DND-41 (cell line): ENCODE results near the gene DNPH1.

ENCODE experiments used
- ATAC-seq: fragments of 200-7000 bp; cut with Tn5 transposase; 3 replicates; pipeline ENCODE4 v1.9.1; 2021; ENCODE audit warnings: low read depth; ENCODE audit not compliant: insufficient read depth
- DNase-seq: peaks from one replicate; pipeline ENCODE4 v3.0.0-alpha.2; 2020
- H2AFZ ChIP-seq: 2 replicates; pipeline ENCODE4 v1.6.0; 2012; ENCODE audit warnings: low read depth, low read length
- H3K27ac ChIP-seq: 2 replicates; pipeline ENCODE4 v1.5.1; 2012; ENCODE audit warnings: low read length, inconsistent platforms
- H3K27me3 ChIP-seq: fragments of 200-600 bp; sonication (generic); 2 replicates; pipeline ENCODE4 v1.6.0; 2012; ENCODE audit warnings: low read length, mild to moderate bottlenecking, inconsistent platforms; ENCODE audit not compliant: insufficient read depth, poor library complexity
- H3K36me3 ChIP-seq: 2 replicates; pipeline ENCODE4 v1.5.1; 2012; ENCODE audit warnings: low read length, inconsistent platforms; ENCODE audit not compliant: insufficient read depth
- H3K4me1 ChIP-seq: 2 replicates; pipeline ENCODE4 v1.5.1; 2012; ENCODE audit warnings: mild to moderate bottlenecking, low read length; ENCODE audit not compliant: insufficient read depth
- H3K4me2 ChIP-seq: 2 replicates; pipeline ENCODE4 v1.6.0; 2012; ENCODE audit warnings: mild to moderate bottlenecking, moderate library complexity, low read length, inconsistent platforms; ENCODE audit not compliant: insufficient read depth
- H3K4me3 ChIP-seq, 2 experiments: fragments of 200-600 bp in 1 of 2; shearing (Covaris generic) in 1 of 2; 2 replicates each; pipeline ENCODE4 v1.5.1; 2012 to 2016; ENCODE audit warnings: inconsistent platforms in 2 of 2, low read length in 2 of 2, mild to moderate bottlenecking in 2 of 2, low read depth in 1 of 2, moderate library complexity in 1 of 2
- H3K79me2 ChIP-seq: 2 replicates; pipeline ENCODE4 v1.6.0; 2012; ENCODE audit warnings: low read length, inconsistent platforms; ENCODE audit not compliant: insufficient read depth
- H3K9ac ChIP-seq: 2 replicates; pipeline ENCODE4 v1.6.0; 2012; ENCODE audit warnings: low read depth, mild to moderate bottlenecking, inconsistent platforms, low read length, moderate library complexity
- H3K9me3 ChIP-seq: 2 replicates; pipeline ENCODE4 v1.5.1; 2012; ENCODE audit warnings: low read length, moderate library complexity, mild to moderate bottlenecking, inconsistent platforms; ENCODE audit not compliant: insufficient read depth, severe bottlenecking
- H4K20me1 ChIP-seq: 2 replicates; pipeline ENCODE4 v1.6.0; 2012; ENCODE audit warnings: low read length; ENCODE audit not compliant: insufficient read depth
- CTCF ChIP-seq: IDR thresholded peaks from 2 replicates; pipeline ENCODE4 v1.5.1; 2012; ENCODE audit warnings: borderline replicate concordance, low read length, moderate library complexity, mild to moderate bottlenecking; ENCODE audit not compliant: poor library complexity, severe bottlenecking; ENCODE audit errors: extremely low read depth
- EZH2 ChIP-seq: IDR thresholded peaks from 3 replicates; pipeline ENCODE4 v1.6.1; 2012; ENCODE audit warnings: borderline replicate concordance, low read depth, mild to moderate bottlenecking, moderate library complexity, low read length, inconsistent platforms; ENCODE audit not compliant: severe bottlenecking

The DNPH1 gene

GRCh38 chr6:43242908-43243663, 13.8 kb upstream of the DNPH1 start, which contains the start of gene TTBK1:
Gene TTBK1, plus strand, starts transcription at chr6:43243481. Its CDS starts 3,180 bp downstream, at chr6:43246661.
- Histone ChIP-seq H3K9ac (no peak within 1 kb of the TSS), H3K9me3 (no peaks in the 10 kb centered on the region), H3K4me1 (peaks cover 16% of the 10 kb centered on the region), H3K4me3 (no peak within 1 kb of the TSS), H3K27me3 (peaks cover 22% of the 10 kb centered on the region), H3K27ac (no peak within 1 kb of the TSS), H3K4me2 (no peak within 1 kb of the TSS), H3K79me2 (no peaks in the 10 kb centered on the region), H4K20me1 (no peaks in the 10 kb centered on the region), H3K36me3 (no peaks in the 10 kb centered on the region), H2AFZ (no peak within 1 kb of the TSS)
- TF ChIP-seq CTCF (no peak), EZH2 (no peak)
- no peak for DNase-seq
- ATAC-seq = no peak

GRCh38 chr6:43241446-43241845, 12.2 kb upstream of the DNPH1 start:
- Histone ChIP-seq H2AFZ (no peak overlapping the region), H3K36me3 (no peaks in the 10 kb centered on the region), H3K9me3 (no peaks in the 10 kb centered on the region), H3K9ac (no peak overlapping the region), H3K4me1 (peaks cover under 1% of the 10 kb centered on the region; the same call in 1 of the 2 replicates), H3K4me2 (no peak overlapping the region), H3K4me3 (no peak overlapping the region), H4K20me1 (no peaks in the 10 kb centered on the region), H3K27ac (no peak overlapping the region), H3K27me3 (peaks cover 22% of the 10 kb centered on the region), H3K79me2 (no peaks in the 10 kb centered on the region)
- ATAC-seq (no peak), DNase-seq (no peak)
- TF ChIP-seq CTCF = no peak
- TF ChIP-seq EZH2 = no peak

GRCh38 chr6:43240950-43241349, 11.7 kb upstream of the DNPH1 start:
- Histone ChIP-seq H3K9me3 (no peaks in the 10 kb centered on the region), H3K36me3 (no peaks in the 10 kb centered on the region), H3K27ac (no peak overlapping the region), H3K4me2 (no peak overlapping the region), H2AFZ (no peak overlapping the region), H3K4me3 (no peak overlapping the region), H3K9ac (no peak overlapping the region), H4K20me1 (no peaks in the 10 kb centered on the region), H3K4me1 (no peaks in the 10 kb centered on the region), H3K27me3 (peaks cover 22% of the 10 kb centered on the region), H3K79me2 (no peaks in the 10 kb centered on the region)
- DNase-seq (no peak), ATAC-seq (no peak)
- TF ChIP-seq CTCF (no peak), EZH2 (no peak)

GRCh38 chr6:43239054-43239453, 9.8 kb upstream of the DNPH1 start:
- H3K36me3 ChIP-seq = no peaks in the 10 kb centered on the region
- H3K4me3 ChIP-seq = no peak overlapping the region
- no peaks in the 10 kb centered on the region for H3K9me3 ChIP-seq
- DNase-seq (no peak), ATAC-seq (no peak)
- H3K9ac ChIP-seq = no peak overlapping the region
- no peaks in the 10 kb centered on the region for H4K20me1 ChIP-seq
- H3K27me3 ChIP-seq = peaks cover 4% of the 10 kb centered on the region
- no peaks in the 10 kb centered on the region for H3K79me2 ChIP-seq
- H3K4me2 ChIP-seq = no peak overlapping the region
- no peaks in the 10 kb centered on the region for H3K4me1 ChIP-seq
- no peak overlapping the region for H2AFZ ChIP-seq
- no peak overlapping the region for H3K27ac ChIP-seq
- no peak for TF ChIP-seq CTCF
- no peak for TF ChIP-seq EZH2
